AG10803 (cell line): ENCODE results near the gene TMEM244.
A peak's percentile ranks its signal among the peaks of the same experiment; 100 is the strongest.

Source experiments
- DNase-seq: peaks from one replicate; pipeline ENCODE4 v3.0.0; 2010; ENCODE audit warnings: low read depth
- H3K4me3 ChIP-seq: 2 replicates; pipeline ENCODE4 v1.5.1; 2011; ENCODE audit warnings: mild to moderate bottlenecking, low read length, control low read depth
- TF ChIP-seq, protein P1 (sequence below): conservative IDR thresholded peaks from 2 replicates; pipeline ENCODE4 v1.5.1; 2011; ENCODE audit warnings: mild to moderate bottlenecking, low read length, control low read depth, inconsistent platforms

TMEM244 gene, protein sequence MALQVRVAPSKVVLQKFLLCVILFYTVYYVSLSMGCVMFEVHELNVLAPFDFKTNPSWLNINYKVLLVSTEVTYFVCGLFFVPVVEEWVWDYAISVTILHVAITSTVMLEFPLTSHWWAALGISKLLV

DNA sequence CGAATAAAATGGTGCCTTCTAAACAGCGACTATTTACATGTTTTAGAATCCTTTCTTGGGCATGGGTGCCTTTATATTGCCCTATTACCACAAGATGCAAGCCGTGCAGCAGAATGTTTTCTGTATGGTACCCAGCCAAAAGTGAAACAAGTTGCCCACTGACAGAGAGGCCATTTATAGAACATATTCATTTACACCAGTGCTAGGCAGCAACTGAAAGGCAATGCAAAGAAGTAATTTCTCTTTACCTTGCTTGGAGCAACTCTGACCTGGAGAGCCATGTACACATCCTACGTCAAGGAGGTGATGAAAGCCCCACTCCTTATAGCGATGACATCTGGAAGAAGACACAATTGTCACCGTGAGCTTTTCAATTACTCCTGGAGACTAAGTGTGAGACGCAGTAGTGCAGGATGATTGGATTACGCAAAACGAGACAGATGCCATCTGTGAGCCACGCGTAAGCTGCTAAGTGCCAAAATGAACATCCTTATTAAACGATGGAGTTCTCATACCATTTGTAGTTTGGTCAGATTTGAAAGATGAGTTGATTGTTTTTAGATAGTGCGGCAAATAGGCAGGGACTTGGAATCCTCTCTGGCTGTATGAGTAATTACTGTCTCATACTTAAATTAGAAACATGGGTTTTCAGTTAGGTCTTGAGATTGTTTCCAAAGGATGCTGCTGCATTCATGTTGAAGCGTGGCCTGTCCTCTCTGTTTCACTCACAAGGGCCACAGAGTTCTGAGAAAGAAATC is at the start of gene TMEM244:
Gene TMEM244 (minus strand): TSS at position 408 of the 758 bp plus-strand sequence. CDS start 127 bp downstream, at position 281.
- H3K4me3 ChIP-seq = peak within 1 kb of the TSS; percentile 18
- TF ChIP-seq, protein P1, sequence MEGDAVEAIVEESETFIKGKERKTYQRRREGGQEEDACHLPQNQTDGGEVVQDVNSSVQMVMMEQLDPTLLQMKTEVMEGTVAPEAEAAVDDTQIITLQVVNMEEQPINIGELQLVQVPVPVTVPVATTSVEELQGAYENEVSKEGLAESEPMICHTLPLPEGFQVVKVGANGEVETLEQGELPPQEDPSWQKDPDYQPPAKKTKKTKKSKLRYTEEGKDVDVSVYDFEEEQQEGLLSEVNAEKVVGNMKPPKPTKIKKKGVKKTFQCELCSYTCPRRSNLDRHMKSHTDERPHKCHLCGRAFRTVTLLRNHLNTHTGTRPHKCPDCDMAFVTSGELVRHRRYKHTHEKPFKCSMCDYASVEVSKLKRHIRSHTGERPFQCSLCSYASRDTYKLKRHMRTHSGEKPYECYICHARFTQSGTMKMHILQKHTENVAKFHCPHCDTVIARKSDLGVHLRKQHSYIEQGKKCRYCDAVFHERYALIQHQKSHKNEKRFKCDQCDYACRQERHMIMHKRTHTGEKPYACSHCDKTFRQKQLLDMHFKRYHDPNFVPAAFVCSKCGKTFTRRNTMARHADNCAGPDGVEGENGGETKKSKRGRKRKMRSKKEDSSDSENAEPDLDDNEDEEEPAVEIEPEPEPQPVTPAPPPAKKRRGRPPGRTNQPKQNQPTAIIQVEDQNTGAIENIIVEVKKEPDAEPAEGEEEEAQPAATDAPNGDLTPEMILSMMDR = no peak
- DNase-seq = peak; percentile 93

DNA sequence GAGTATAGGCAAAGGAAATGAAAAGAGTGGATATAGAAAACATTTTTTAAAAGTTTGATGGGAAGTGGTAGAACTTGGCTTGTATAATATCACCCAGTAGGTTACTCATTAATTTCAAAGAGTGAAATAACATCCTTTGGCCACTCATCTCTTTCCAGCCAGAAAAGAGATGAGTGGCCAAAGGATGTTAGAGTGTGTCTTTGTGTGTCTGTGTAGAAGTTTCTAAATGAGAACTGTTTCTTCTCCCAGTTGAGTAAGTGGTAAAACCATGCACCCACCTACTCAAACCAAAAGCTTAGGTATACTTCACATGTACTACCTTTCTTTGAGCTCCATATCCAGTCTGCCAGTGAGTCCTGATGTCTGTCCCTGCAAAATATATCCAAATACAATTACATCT is 47.7 kb upstream of the TMEM244 start:
- H3K4me3 ChIP-seq = no peak overlapping the region
- TF ChIP-seq, protein P1 = no peak
- DNase-seq = no peak

DNA sequence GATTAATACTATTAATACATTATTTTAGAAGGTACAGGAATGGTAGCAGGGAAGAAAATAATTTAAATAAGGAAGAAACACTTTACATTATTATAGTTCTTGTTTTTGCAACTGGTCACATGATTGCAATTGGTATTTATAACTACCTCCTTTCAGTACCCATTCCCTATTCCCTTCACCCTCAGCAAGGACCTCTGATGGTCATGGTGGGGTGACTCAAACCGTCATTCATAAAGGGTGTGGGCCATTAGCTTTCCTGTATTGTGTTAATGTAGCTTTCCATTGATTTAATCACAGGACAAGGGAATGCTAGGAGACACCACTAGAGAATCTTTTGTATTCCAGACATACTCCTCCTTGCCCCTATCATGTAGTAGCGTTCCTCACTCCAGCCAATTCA is 47.2 kb upstream of the TMEM244 start:
- no peak overlapping the region for H3K4me3 ChIP-seq
- TF ChIP-seq, protein P1 = no peak
- no peak for DNase-seq

DNA sequence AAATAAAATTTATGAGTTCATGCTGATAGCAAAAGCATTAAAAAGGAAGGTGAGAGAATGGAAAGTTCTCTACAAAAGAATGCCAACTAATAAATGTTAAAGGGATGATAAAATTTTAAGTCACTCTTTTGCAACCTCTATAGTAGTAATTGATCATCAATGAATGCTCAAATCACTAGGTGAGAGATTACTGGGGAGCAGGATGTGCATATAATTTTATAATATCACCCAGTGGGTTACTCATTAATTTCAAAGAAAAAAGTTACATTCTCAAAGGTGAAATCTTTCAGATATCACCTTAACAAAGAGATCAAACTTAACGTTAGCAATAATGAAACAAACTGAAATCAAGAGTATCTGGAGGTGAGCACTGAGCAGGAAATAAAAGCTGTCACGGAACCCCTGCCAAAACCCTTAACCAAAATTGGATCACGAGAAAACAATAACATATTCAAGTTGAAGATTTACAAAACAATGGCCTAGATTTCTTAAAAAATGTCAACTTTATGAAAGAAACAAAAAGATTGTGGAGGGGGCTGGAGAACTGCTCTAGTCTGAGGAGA is 45.5 kb upstream of the TMEM244 start:
- no peak overlapping the region for H3K4me3 ChIP-seq
- TF ChIP-seq, protein P1 = no peak
- DNase-seq = no peak

DNA sequence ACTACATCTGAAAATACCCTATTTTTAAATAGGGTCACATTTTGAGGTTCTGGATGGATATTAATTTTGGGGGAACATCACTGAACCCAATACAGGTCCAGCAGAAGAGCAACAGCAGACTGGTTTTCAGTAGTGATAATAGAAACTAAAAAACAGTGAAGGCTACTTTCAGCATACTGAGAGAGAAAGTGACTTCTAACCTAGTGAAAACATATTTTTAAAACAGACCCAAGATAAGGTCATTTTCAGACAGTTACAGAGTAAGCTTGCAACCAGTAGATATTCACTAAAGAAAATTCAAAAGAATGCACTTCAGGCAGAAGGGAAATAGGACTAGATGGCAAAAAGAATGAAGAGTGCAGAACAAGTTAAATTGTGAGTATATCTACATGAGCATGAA is 42.0 kb upstream of the TMEM244 start:
- TF ChIP-seq, protein P1 = no peak
- H3K4me3 ChIP-seq = no peak overlapping the region
- DNase-seq = no peak

DNA sequence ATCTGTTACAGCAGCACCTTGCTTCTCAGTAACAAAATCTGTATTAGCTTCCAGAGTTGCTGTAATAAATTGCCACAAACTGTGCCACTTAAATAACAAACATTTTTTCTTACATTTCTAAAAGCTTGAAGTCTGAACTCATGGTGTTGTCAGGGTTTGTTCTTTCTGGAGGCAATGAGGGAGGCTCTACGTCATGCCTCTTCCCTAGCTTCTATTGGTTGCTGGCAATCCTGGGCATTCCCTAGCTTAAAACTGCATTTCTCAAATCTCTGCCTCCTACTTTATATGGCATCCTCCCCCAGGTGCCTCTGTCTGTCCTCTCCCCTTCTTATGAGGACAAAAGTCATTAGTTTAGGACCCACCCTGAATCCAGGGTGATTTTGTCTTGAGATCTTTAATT is 41.6 kb upstream of the TMEM244 start:
- H3K4me3 ChIP-seq = no peak overlapping the region
- TF ChIP-seq, protein P1 = no peak
- DNase-seq = no peak

DNA sequence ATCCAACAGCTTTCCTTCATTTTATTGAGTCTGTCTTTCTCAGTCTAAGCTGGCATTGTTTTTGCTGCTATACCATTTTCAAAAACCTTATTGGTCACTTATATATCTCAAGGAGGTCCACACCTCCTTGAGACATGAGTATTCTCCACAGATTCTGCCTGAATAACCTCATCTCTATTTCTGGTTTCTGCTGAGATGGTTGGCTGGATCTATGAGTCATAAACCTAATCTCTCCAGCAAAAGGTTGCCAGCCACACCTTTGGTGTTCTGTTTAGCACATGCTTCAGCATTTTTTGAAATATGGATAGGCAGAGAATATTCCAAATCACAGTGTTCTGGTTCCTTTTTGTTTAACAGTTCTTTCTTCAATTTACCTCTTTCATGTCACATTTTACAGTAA is 40.8 kb upstream of the TMEM244 start:
- no peak for DNase-seq
- TF ChIP-seq, protein P1 = no peak
- H3K4me3 ChIP-seq = no peak overlapping the region
